Measurements from ENCODE around the gene FRAT2. TPM values are rescaled to one million over a fixed set of nuclear protein-coding genes. Genes with fewer than 3 reads are reported as not detected.
A peak's percentile ranks its signal among the peaks of the same experiment; 100 is the strongest.

FRAT2 gene
- total RNA-seq, 2 experiments from 2014 or later: 15.3 to 16.7 TPM

- no peak for ATAC-seq (ENCODE audit: low read depth)
- Mint-ChIP-seq H3K4me1 (peaks cover 26% of the 10 kb centered on the region), H3K36me3 (peaks cover 15% of the 10 kb centered on the region), H3K4me3 (peak overlapping the region; percentile 5), H3K27me3 (peaks cover 1% of the 10 kb centered on the region), H3K9me3 (no peaks in the 10 kb centered on the region), H3K27ac (peak overlapping the region; percentile 12)
- POLR2A ChIA-PET: interaction anchor here (2.5 kb wide), 1 partner anchor 8 kb away, joined by 10 read pairs; the partner anchor contains the start of gene FRAT1
- no peak for DNase-seq
Observed at GRCh38 chr10:97327348-97328294, 6.9 kb downstream of the FRAT2 start.

- H3K36me3 Mint-ChIP-seq: peaks cover 7% of the 10 kb centered on the region
- POLR2A ChIA-PET: interaction anchor here (1.8 kb wide), 1 partner anchor 34 kb away, joined by 4 read pairs; the partner anchor contains the start of gene ARHGAP19
- H3K27me3 Mint-ChIP-seq: peaks cover 3% of the 10 kb centered on the region
- DNase-seq (no peak), ATAC-seq (ENCODE audit: low read depth) (no peak)
- H3K4me1 Mint-ChIP-seq: peaks cover 21% of the 10 kb centered on the region
- no peak overlapping the region for H3K4me3 Mint-ChIP-seq
- no peak overlapping the region for H3K27ac Mint-ChIP-seq
- no peaks in the 10 kb centered on the region for H3K9me3 Mint-ChIP-seq
Observed at GRCh38 chr10:97325754-97326153, 8.8 kb downstream of the FRAT2 start.

- ATAC-seq (ENCODE audit: low read depth): no peak
- H3K27ac Mint-ChIP-seq: no peak overlapping the region
- H3K4me1 Mint-ChIP-seq: peaks cover 27% of the 10 kb centered on the region
- H3K36me3 Mint-ChIP-seq: peaks cover 4% of the 10 kb centered on the region
- H3K27me3 Mint-ChIP-seq: peaks cover 3% of the 10 kb centered on the region
- H3K9me3 Mint-ChIP-seq: no peaks in the 10 kb centered on the region
- H3K4me3 Mint-ChIP-seq: no peak overlapping the region
- POLR2A ChIA-PET: no interaction called here
- DNase-seq: no peak
Observed at GRCh38 chr10:97323501-97323900, 11.0 kb downstream of the FRAT2 start.

- H3K36me3 Mint-ChIP-seq: peaks cover 2% of the 10 kb centered on the region
- H3K27me3 Mint-ChIP-seq: peaks cover 5% of the 10 kb centered on the region
- ATAC-seq (ENCODE audit: low read depth) (no peak), DNase-seq (no peak)
- peak overlapping the region; percentile 89 for H3K4me3 Mint-ChIP-seq
- no peak overlapping the region for H3K27ac Mint-ChIP-seq
- POLR2A ChIA-PET: interaction anchor here (4.4 kb wide), 1 partner anchor 11 kb away, joined by 54 read pairs; the partner anchor contains the start of gene FRAT2
- no peaks in the 10 kb centered on the region for H3K9me3 Mint-ChIP-seq
- peaks cover 24% of the 10 kb centered on the region for H3K4me1 Mint-ChIP-seq
Observed at GRCh38 chr10:97321804-97322190, 12.7 kb downstream of the FRAT2 start.

GRCh38 chr10:97321032-97321803 lies 13.3 kb downstream of the FRAT2 start:
- Mint-ChIP-seq H3K4me3 (peak overlapping the region; percentile 89), H3K4me1 (peaks cover 23% of the 10 kb centered on the region), H3K27me3 (peaks cover 5% of the 10 kb centered on the region), H3K36me3 (peaks cover 2% of the 10 kb centered on the region), H3K9me3 (no peaks in the 10 kb centered on the region), H3K27ac (peak overlapping the region; percentile 87)
- DNase-seq (peak; percentile 42), ATAC-seq (ENCODE audit: low read depth) (no peak)
- POLR2A ChIA-PET: interaction anchor here (4.4 kb wide), 1 partner anchor 11 kb away, joined by 54 read pairs; the partner anchor contains the start of gene FRAT2

- Mint-ChIP-seq H3K9me3 (no peaks in the 10 kb centered on the region), H3K27me3 (peaks cover 5% of the 10 kb centered on the region), H3K4me3 (peak overlapping the region; percentile 89), H3K4me1 (peaks cover 23% of the 10 kb centered on the region), H3K36me3 (peaks cover 2% of the 10 kb centered on the region), H3K27ac (peak overlapping the region; percentile 87)
- DNase-seq (peak; percentile 56), ATAC-seq (ENCODE audit: low read depth) (no peak)
- POLR2A ChIA-PET: interaction anchor here (1.6 to 4.4 kb wide), 6 partner anchors 8 to 81 kb away, joined by 5 to 54 read pairs (median 10); partner anchors contain the start of genes ARHGAP19, FRAT2 and RRP12
Observed at GRCh38 chr10:97320480-97321031, 14.0 kb downstream of the FRAT2 start.

- H3K36me3 Mint-ChIP-seq: peaks cover 2% of the 10 kb centered on the region
- peaks cover 5% of the 10 kb centered on the region for H3K27me3 Mint-ChIP-seq
- POLR2A ChIA-PET: interaction anchor here (1.6 to 4.4 kb wide), 6 partner anchors 9 to 81 kb away, joined by 5 to 54 read pairs (median 10); partner anchors contain the start of genes ARHGAP19, FRAT2 and RRP12
- peak overlapping the region; percentile 89 for H3K4me3 Mint-ChIP-seq
- H3K4me1 Mint-ChIP-seq: peaks cover 23% of the 10 kb centered on the region
- peak overlapping the region; percentile 87 for H3K27ac Mint-ChIP-seq
- H3K9me3 Mint-ChIP-seq: no peaks in the 10 kb centered on the region
- peak; percentile 50 for ATAC-seq (ENCODE audit: low read depth)
- peak; percentile 75 for DNase-seq
Observed at GRCh38 chr10:97319671-97320479, 14.7 kb downstream of the FRAT2 start.

GRCh38 chr10:97318772-97319651 lies 15.5 kb downstream of the FRAT2 start, which contains the start of gene FRAT1:
TSS of gene FRAT1 (plus strand) at chr10:97319271. CDS start at chr10:97319454, 183 bp downstream.
- H3K4me1 Mint-ChIP-seq: peaks cover 23% of the 10 kb centered on the region
- H3K27me3 Mint-ChIP-seq: peaks cover 5% of the 10 kb centered on the region
- H3K9me3 Mint-ChIP-seq: no peaks in the 10 kb centered on the region
- POLR2A ChIA-PET: interaction anchor here (0.5 to 4.4 kb wide), 7 partner anchors 9 to 82 kb away, joined by 4 to 54 read pairs (median 9); partner anchors contain the start of genes ARHGAP19, FRAT2 and RRP12
- peak within 1 kb of the TSS; percentile 97 for H3K4me3 Mint-ChIP-seq
- peak within 1 kb of the TSS; percentile 98 for H3K27ac Mint-ChIP-seq
- peaks cover 2% of the 10 kb centered on the region for H3K36me3 Mint-ChIP-seq
- ATAC-seq (ENCODE audit: low read depth): peak; percentile 74
- DNase-seq: peak; percentile 93

GRCh38 chr10:97314671-97315070 lies 19.9 kb downstream of the FRAT2 start:
- no peak overlapping the region for H3K27ac Mint-ChIP-seq
- no peaks in the 10 kb centered on the region for H3K9me3 Mint-ChIP-seq
- DNase-seq (no peak), ATAC-seq (ENCODE audit: low read depth) (no peak)
- POLR2A ChIA-PET: no interaction called here
- peaks cover 7% of the 10 kb centered on the region for H3K4me1 Mint-ChIP-seq
- H3K36me3 Mint-ChIP-seq: no peaks in the 10 kb centered on the region
- no peak overlapping the region for H3K4me3 Mint-ChIP-seq
- peaks cover 2% of the 10 kb centered on the region for H3K27me3 Mint-ChIP-seq

- ATAC-seq (ENCODE audit: low read depth): no peak
- H3K36me3 Mint-ChIP-seq: no peaks in the 10 kb centered on the region
- peaks cover 2% of the 10 kb centered on the region for H3K27me3 Mint-ChIP-seq
- peaks cover under 1% of the 10 kb centered on the region for H3K4me1 Mint-ChIP-seq
- no peaks in the 10 kb centered on the region for H3K9me3 Mint-ChIP-seq
- DNase-seq: no peak
- POLR2A ChIA-PET: no interaction called here
- H3K27ac Mint-ChIP-seq: no peak overlapping the region
- H3K4me3 Mint-ChIP-seq: no peak overlapping the region
Observed at GRCh38 chr10:97312897-97313296, 21.6 kb downstream of the FRAT2 start.

GRCh38 chr10:97311111-97311626 lies 23.4 kb downstream of the FRAT2 start:
- DNase-seq (no peak), ATAC-seq (ENCODE audit: low read depth) (no peak)
- POLR2A ChIA-PET: interaction anchor here (0.5 kb wide), 1 partner anchor 329 kb away, joined by 4 read pairs; the partner anchor contains the start of gene PI4K2A

More at GRCh38 chr10:97311111-97311626, 23.4 kb downstream of the FRAT2 start:
- Mint-ChIP-seq H3K27ac (no peak overlapping the region), H3K4me3 (no peak overlapping the region), H3K36me3 (no peaks in the 10 kb centered on the region), H3K9me3 (no peaks in the 10 kb centered on the region), H3K27me3 (peaks cover 2% of the 10 kb centered on the region), H3K4me1 (no peaks in the 10 kb centered on the region)
